HFF-Myc (cell line): ENCODE results near the gene GPHN.
"Not testable (repeated sequence)": the region's sequence is repeated elsewhere in the genome, so short reads cannot be mapped to it uniquely, and the experiment has no call there.

Experiments
- DNase-seq: peaks from one replicate; pipeline ENCODE4 v3.0.0-alpha.2; 2011; ENCODE audit warnings: low read depth; ENCODE audit errors: extremely low read depth
- H3K4me3 ChIP-seq: replicated peaks from 2 replicates; pipeline ENCODE4 v1.5.1; 2011; ENCODE audit warnings: low read depth, mild to moderate bottlenecking, control low read depth, low read length
- CTCF ChIP-seq: IDR thresholded peaks from 2 replicates; pipeline ENCODE4 v1.5.1; 2012; ENCODE audit warnings: mild to moderate bottlenecking, low read depth, low read length, control low read depth; ENCODE audit errors: missing control alignments

Gene GPHN

GRCh38 chr14:66501592-66501991 lies 6.4 kb upstream of the GPHN start:
- TF ChIP-seq CTCF = no peak
- no peak overlapping the region for H3K4me3 ChIP-seq
- no peak for DNase-seq

- H3K4me3 ChIP-seq, DNase-seq: not testable (repeated sequence)
Measured at GRCh38 chr14:66502836-66503235, 5.1 kb upstream of the GPHN start.

- no peak for DNase-seq
- TF ChIP-seq CTCF = no peak
- no peak overlapping the region for H3K4me3 ChIP-seq
Measured at GRCh38 chr14:66503532-66503931, 4.4 kb upstream of the GPHN start.

GRCh38 chr14:66507181-66507721 lies 696 bp upstream of the GPHN start:
- peak overlapping the region; percentile 98 for H3K4me3 ChIP-seq

GRCh38 chr14:66508547-66508845 lies 549 bp downstream of the GPHN start:
- DNase-seq = no peak
- TF ChIP-seq CTCF = no peak
- peak overlapping the region; percentile 98 for H3K4me3 ChIP-seq

More at GRCh38 chr14:66507181-66507721, 696 bp upstream of the GPHN start:
- no peak for DNase-seq
- no peak for TF ChIP-seq CTCF

GRCh38 chr14:66508846-66509621 lies 1.1 kb downstream of the GPHN start:
- TF ChIP-seq CTCF = no peak
- DNase-seq = no peak
- peak overlapping the region; percentile 98 for H3K4me3 ChIP-seq

GRCh38 chr14:66509874-66510273 lies 1.9 kb downstream of the GPHN start:
- DNase-seq = no peak
- H3K4me3 ChIP-seq = peak overlapping the region; percentile 98
- no peak for TF ChIP-seq CTCF
